ENCODE measurements around the gene C14orf93. TPM values are rescaled to one million over a fixed set of nuclear protein-coding genes. Genes with fewer than 3 reads are reported as not detected.

Gene C14orf93
- total and polyA plus RNA-seq, 2 donors (not counting 1 experiment from before 2014, with no cell fraction given), result 17.9 to 26.8 TPM

DNA sequence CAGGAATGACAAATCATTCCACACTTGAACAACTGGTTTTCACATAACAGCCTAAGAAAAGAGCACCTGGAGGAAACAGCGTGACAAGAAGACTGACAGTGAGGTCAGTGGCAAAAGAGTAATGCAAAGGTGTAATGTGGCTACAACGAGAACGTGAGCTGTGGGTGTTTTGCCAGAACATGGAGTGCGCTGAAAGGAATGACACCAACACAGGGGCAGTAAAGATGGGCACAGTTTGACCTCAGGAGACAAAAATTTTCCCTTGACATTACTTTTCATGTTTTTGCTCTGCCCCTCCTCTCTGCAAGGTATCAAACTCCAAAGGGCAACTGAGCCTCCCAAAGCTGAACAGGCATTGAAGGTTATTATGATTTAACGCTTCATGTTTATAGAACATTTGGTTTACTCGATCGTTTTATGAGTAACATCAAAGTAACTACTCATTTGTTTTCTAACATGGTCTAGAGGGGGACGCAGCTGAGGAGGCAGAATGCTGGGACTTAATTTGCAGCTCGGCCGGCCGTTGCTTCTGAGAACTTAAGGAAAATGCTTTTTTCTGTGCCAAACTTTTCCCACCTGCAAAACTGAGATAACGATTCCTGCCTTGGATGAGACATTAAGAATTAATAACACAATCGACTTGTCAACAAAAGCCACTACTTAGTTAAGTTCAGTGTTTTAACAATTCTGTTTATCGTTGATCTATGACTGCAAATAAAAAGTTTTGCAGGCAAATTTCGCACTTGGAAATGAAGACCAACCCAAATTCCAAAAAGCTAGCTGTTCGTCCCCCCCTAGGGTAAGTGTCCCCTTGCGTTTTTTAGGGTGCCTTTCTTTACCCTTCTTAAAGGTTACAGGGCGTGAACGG is 54.0 kb downstream of the C14orf93 start:
- no peaks in the 10 kb centered on the region for H3K27me3 ChIP-seq (replicated peaks in 1 of 4; ENCODE audit: control extremely low read depth in 1 of 4, control insufficient read depth in 3 of 4, insufficient read depth in 4 of 4, low read length in 3 of 4)
- H3K36me3 ChIP-seq (replicated peaks in 1 of 2; ENCODE audit: control extremely low read depth in 1 of 2, control insufficient read depth in 1 of 2, extremely low read depth in 1 of 2, insufficient read depth in 2 of 2, low read length in 1 of 2), result peaks cover 0 to 6% of the 10 kb centered on the region in 2 experiments
- H4K20me1 ChIP-seq (ENCODE audit: control insufficient read depth, insufficient read depth, low read length, poor library complexity, severe bottlenecking), result no peaks in the 10 kb centered on the region
- CTCF ChIA-PET, result interaction anchor here (0.6 to 3.8 kb wide), 16 partner anchors 9 to 523 kb away, joined by 3 to 23 read pairs (median 4); partner anchors contain the start of genes LRP10 and RBM23
- 28% methylated on average over 14 of the region's 19 CpGs for WGBS (ENCODE audit: insufficient coverage)
- Mint-ChIP-seq H3K27ac (peak overlapping the region; percentile 89), H3K4me3 (peak overlapping the region; percentile 93), H3K9me3 (ENCODE audit: insufficient read depth) (no peaks in the 10 kb centered on the region), H3K4me1 (peaks cover 21% of the 10 kb centered on the region), H3K27me3 (no peaks in the 10 kb centered on the region)
- peak overlapping the region; percentile 94 for H2AFZ ChIP-seq (ENCODE audit: insufficient read depth, low read depth, low read length, poor library complexity, severe bottlenecking)
- intact Hi-C loops (cut with micrococcal nuclease), result loop anchor here (2.0 kb wide), 3 partner anchors 27 to 51 kb away; partner anchors contain the start of genes AJUBA and PRMT5
- H3K4me2 ChIP-seq (replicated peaks; ENCODE audit: low read depth, low read length, poor library complexity, severe bottlenecking), result peak overlapping the region; percentile 86
- H3K9me3 ChIP-seq (ENCODE audit: control extremely low read depth in 1 of 3, control insufficient read depth in 2 of 3, insufficient read depth in 1 of 3, low read length in 2 of 3), result peaks cover 0 to 3% (median 0%) of the 10 kb centered on the region in 3 donors
- DNase-seq, result no peak
- peak overlapping the region; percentile 76 for H3K27ac ChIP-seq (ENCODE audit: low read length in 2 of 2)
- TF ChIP-seq, protein P1, sequence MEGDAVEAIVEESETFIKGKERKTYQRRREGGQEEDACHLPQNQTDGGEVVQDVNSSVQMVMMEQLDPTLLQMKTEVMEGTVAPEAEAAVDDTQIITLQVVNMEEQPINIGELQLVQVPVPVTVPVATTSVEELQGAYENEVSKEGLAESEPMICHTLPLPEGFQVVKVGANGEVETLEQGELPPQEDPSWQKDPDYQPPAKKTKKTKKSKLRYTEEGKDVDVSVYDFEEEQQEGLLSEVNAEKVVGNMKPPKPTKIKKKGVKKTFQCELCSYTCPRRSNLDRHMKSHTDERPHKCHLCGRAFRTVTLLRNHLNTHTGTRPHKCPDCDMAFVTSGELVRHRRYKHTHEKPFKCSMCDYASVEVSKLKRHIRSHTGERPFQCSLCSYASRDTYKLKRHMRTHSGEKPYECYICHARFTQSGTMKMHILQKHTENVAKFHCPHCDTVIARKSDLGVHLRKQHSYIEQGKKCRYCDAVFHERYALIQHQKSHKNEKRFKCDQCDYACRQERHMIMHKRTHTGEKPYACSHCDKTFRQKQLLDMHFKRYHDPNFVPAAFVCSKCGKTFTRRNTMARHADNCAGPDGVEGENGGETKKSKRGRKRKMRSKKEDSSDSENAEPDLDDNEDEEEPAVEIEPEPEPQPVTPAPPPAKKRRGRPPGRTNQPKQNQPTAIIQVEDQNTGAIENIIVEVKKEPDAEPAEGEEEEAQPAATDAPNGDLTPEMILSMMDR (IDR thresholded peaks at IDR 0.05), result no peak
- H3K9ac ChIP-seq (ENCODE audit: low read length), result peak overlapping the region; percentile 85
- POLR2A ChIA-PET, result interaction anchor here (0.6 to 1.6 kb wide), 6 partner anchors 36 to 347 kb away, joined by 3 to 7 read pairs (median 4); partner anchors contain the start of genes PPP1R3E and RBM23
- no peaks in the 10 kb centered on the region for H3K79me2 ChIP-seq (ENCODE audit: control insufficient read depth, insufficient read depth, low read length)
- no peak for ATAC-seq (ENCODE audit: low read depth)
- peak overlapping the region; percentile 58 to 97 (median 84) for H3K4me3 ChIP-seq (ENCODE audit: control extremely low read depth in 1 of 5, extremely low read depth in 1 of 5, insufficient read depth in 1 of 5, low read depth in 2 of 5, low read length in 4 of 5)
- peaks cover 11 to 16% of the 10 kb centered on the region in 2 donors for H3K4me1 ChIP-seq (ENCODE audit: control insufficient read depth in 2 of 2, insufficient read depth in 2 of 2, low read length in 2 of 2)

DNA sequence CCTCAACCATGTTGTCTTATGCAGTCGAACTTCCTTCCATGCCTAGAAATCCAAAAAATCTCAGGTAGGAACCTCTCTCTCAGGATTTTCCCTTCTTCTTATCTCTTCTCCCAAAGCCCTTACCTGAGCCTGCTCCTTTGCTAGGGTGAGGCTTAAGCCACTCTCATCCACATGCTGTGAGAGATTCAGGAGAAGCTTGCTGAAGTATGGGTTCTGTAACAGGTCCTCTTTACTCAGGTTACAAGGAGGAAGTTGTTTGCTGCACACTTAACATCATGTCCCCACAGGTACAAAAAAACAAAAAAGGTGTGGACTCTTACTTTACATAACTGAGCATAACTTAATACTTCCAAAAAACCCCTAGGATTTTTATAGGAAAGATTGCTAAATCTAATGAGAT is 57.5 kb downstream of the C14orf93 start:
- Mint-ChIP-seq H3K4me3 (no peak overlapping the region), H3K27me3 (no peaks in the 10 kb centered on the region), H3K9me3 (ENCODE audit: insufficient read depth) (no peaks in the 10 kb centered on the region), H3K4me1 (peaks cover 19% of the 10 kb centered on the region), H3K27ac (no peak overlapping the region)
- Histone ChIP-seq H3K36me3 (replicated peaks in 1 of 2; ENCODE audit: control extremely low read depth in 1 of 2, control insufficient read depth in 1 of 2, extremely low read depth in 1 of 2, insufficient read depth in 2 of 2, low read length in 1 of 2) (peaks cover 8 to 14% of the 10 kb centered on the region in 2 experiments), H3K9ac (ENCODE audit: low read length) (no peak overlapping the region), H3K4me1 (ENCODE audit: control insufficient read depth in 2 of 2, insufficient read depth in 2 of 2, low read length in 2 of 2) (peaks cover 10 to 14% of the 10 kb centered on the region in 2 donors), H3K4me2 (replicated peaks; ENCODE audit: low read depth, low read length, poor library complexity, severe bottlenecking) (no peak overlapping the region), H3K9me3 (ENCODE audit: control extremely low read depth in 1 of 3, control insufficient read depth in 2 of 3, insufficient read depth in 1 of 3, low read length in 2 of 3) (peaks cover 0 to 3% (median 0%) of the 10 kb centered on the region in 3 donors), H3K27me3 (replicated peaks in 1 of 4; ENCODE audit: control extremely low read depth in 1 of 4, control insufficient read depth in 3 of 4, insufficient read depth in 4 of 4, low read length in 3 of 4) (no peaks in the 10 kb centered on the region), H3K27ac (ENCODE audit: low read length in 2 of 2) (no peak overlapping the region), H2AFZ (ENCODE audit: insufficient read depth, low read depth, low read length, poor library complexity, severe bottlenecking) (no peak overlapping the region), H4K20me1 (ENCODE audit: control insufficient read depth, insufficient read depth, low read length, poor library complexity, severe bottlenecking) (no peaks in the 10 kb centered on the region), H3K4me3 (ENCODE audit: control extremely low read depth in 1 of 5, extremely low read depth in 1 of 5, insufficient read depth in 1 of 5, low read depth in 2 of 5, low read length in 4 of 5) (peak overlapping the region in 1 of 5 experiments; percentile 21), H3K79me2 (ENCODE audit: control insufficient read depth, insufficient read depth, low read length) (no peaks in the 10 kb centered on the region)
- no peak for ATAC-seq (ENCODE audit: low read depth)
- DNase-seq, result no peak
- intact Hi-C loops (cut with micrococcal nuclease), result no loop called here
- TF ChIP-seq EZH2 (IDR thresholded peaks at IDR 0.05; ENCODE audit: borderline replicate concordance, insufficient read depth, low read depth, low read length, poor library complexity, severe bottlenecking), result no peak
- TF ChIP-seq, protein P1 (IDR thresholded peaks at IDR 0.05), result no peak
- ChIA-PET POLR2A (no interaction called here), CTCF (no interaction called here)
- WGBS (ENCODE audit: insufficient coverage), result 100% methylated on average over 1 of the region's 1 CpG
